ENCODE data around the gene RAB1B. TPM values are rescaled to one million over a fixed set of nuclear protein-coding genes. Genes with fewer than 3 reads are reported as not detected.

The RAB1B gene
- total and polyA plus RNA-seq, 4 donors, result 40.4 to 83.0 (median 51.3) TPM

GRCh38 chr11:66228521-66228920 is 39.9 kb upstream of the RAB1B start:
- no peaks in the 10 kb centered on the region for H3K4me1 ChIP-seq (ENCODE audit: control insufficient read depth in 4 of 4, insufficient read depth in 4 of 4, low read length in 3 of 4)
- H3K27ac ChIP-seq (ENCODE audit: low read depth in 1 of 2, low read length in 2 of 2), result no peak overlapping the region
- H3K9me3 ChIP-seq (ENCODE audit: control insufficient read depth in 4 of 4, low read length in 3 of 4), result no peaks in the 10 kb centered on the region
- no peak overlapping the region for H3K9ac ChIP-seq (ENCODE audit: low read depth in 1 of 2, low read length in 2 of 2)
- H3K4me3 ChIP-seq (ENCODE audit: low read depth in 1 of 3, low read length in 3 of 3), result no peak overlapping the region
- no peaks in the 10 kb centered on the region for H3K27me3 ChIP-seq (ENCODE audit: control insufficient read depth in 4 of 4, insufficient read depth in 4 of 4, low read length in 3 of 4)
- H3K36me3 ChIP-seq (ENCODE audit: control insufficient read depth in 4 of 4, insufficient read depth in 3 of 4, low read depth in 1 of 4, low read length in 3 of 4), result peaks cover 3 to 18% (median 8%) of the 10 kb centered on the region in 4 donors
- TF ChIP-seq REST (IDR thresholded peaks at IDR 0.05), result no peak
- no peak for TF ChIP-seq RXRA (IDR thresholded peaks at IDR 0.05)
- no peak for TF ChIP-seq CTCF (IDR thresholded peaks at IDR 0.05; ENCODE audit: low read depth, low read length, missing input control)
- no peak for TF ChIP-seq JUND (IDR thresholded peaks at IDR 0.05)
- no peak for TF ChIP-seq GABPA (IDR thresholded peaks at IDR 0.05 in 1 of 2, conservative IDR thresholded peaks at IDR 0.05 in 1 of 2)
- no peak for DNase-seq (ENCODE audit: low spot score)
- 87% methylated on average over 6 of the region's 6 CpGs for WGBS

GRCh38 chr11:66230156-66230555 is 38.3 kb upstream of the RAB1B start:
- Histone ChIP-seq H3K4me3 (ENCODE audit: low read depth in 1 of 3, low read length in 3 of 3) (no peak overlapping the region), H3K4me1 (ENCODE audit: control insufficient read depth in 4 of 4, insufficient read depth in 4 of 4, low read length in 3 of 4) (no peaks in the 10 kb centered on the region), H3K36me3 (ENCODE audit: control insufficient read depth in 4 of 4, insufficient read depth in 3 of 4, low read depth in 1 of 4, low read length in 3 of 4) (peaks cover 3 to 20% (median 13%) of the 10 kb centered on the region in 4 donors), H3K27me3 (ENCODE audit: control insufficient read depth in 4 of 4, insufficient read depth in 4 of 4, low read length in 3 of 4) (no peaks in the 10 kb centered on the region), H3K27ac (ENCODE audit: low read depth in 1 of 2, low read length in 2 of 2) (no peak overlapping the region), H3K9ac (ENCODE audit: low read depth in 1 of 2, low read length in 2 of 2) (no peak overlapping the region), H3K9me3 (ENCODE audit: control insufficient read depth in 4 of 4, low read length in 3 of 4) (no peaks in the 10 kb centered on the region)
- TF ChIP-seq GABPA (IDR thresholded peaks at IDR 0.05 in 1 of 2, conservative IDR thresholded peaks at IDR 0.05 in 1 of 2) (no peak), ATF3 (IDR thresholded peaks at IDR 0.05) (no peak), JUND (IDR thresholded peaks at IDR 0.05) (no peak), RXRA (IDR thresholded peaks at IDR 0.05) (no peak), MAX (IDR thresholded peaks at IDR 0.05) (no peak), REST (IDR thresholded peaks at IDR 0.05) (no peak), HNF4G (IDR thresholded peaks at IDR 0.05) (no peak), TAF1 (conservative IDR thresholded peaks at IDR 0.05) (no peak), NR2F2 (IDR thresholded peaks at IDR 0.05) (no peak), CTCF (IDR thresholded peaks at IDR 0.05; ENCODE audit: low read depth, low read length, missing input control) (no peak), YY1 (IDR thresholded peaks at IDR 0.05) (no peak), EGR1 (IDR thresholded peaks at IDR 0.05; ENCODE audit: low read depth in 2 of 2) (no peak), HNF4A (conservative IDR thresholded peaks at IDR 0.05) (no peak), ZBTB33 (IDR thresholded peaks at IDR 0.05) (no peak), FOXA2 (IDR thresholded peaks at IDR 0.05) (no peak)
- no peak for DNase-seq (ENCODE audit: low spot score)
- WGBS, result 89% methylated on average over 6 of the region's 6 CpGs
